GM18873 (cell line): ENCODE measurements around the gene S100A7.
"Not testable (repeated sequence)": the region's sequence is repeated elsewhere in the genome, so short reads cannot be mapped to it uniquely, and the experiment has no call there.

Source experiments
- ATAC-seq: cut with Tn5 transposase; IDR thresholded peaks from one replicate; pipeline ENCODE4 v1.9.1; 2021; ENCODE audit warnings: mild to moderate bottlenecking, moderate library complexity, moderate number of reproducible peaks; ENCODE audit not compliant: unreplicated experiment, low FRiP score

Gene S100A7

DNA sequence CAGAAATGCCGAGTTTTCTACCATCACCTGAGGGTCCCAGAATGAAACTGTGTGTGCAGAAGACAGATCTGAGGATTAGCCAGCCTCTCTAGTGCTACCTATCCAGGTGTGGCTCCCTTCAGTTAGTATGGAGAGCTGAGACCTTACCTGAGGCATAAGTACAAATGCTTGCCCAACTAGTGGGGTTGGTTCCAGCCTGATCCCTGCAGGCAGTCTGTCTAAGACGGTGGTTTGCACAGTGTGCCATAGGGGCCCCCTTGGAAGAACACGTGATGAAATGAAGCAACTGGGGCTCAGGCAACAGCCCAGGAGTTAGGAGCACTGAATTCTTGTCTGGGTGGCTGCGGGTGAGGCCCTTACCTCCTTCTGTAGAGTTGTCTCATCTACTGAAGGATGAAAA is 28.5 kb downstream of the S100A7 start:
- no peak for ATAC-seq

DNA sequence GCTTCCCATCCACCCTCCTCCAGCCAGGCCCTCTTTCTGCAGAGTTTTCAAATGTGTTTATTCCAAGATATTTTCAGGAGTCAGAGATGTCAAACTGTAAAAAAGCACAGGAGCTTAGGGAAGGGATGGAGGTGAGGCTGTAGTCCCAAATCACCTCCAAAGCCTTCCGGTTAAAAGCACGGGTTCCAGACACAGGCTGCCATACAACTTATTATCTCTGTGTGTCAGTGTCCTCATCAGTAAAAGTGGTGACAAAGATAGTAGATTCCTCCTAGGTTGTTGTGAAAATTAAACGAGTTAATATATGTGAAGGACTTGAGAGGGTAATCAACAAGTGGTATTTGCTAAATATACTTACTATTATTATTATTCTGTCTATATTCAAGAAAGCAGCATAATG is 29.0 kb downstream of the S100A7 start:
- ATAC-seq, result no peak

DNA sequence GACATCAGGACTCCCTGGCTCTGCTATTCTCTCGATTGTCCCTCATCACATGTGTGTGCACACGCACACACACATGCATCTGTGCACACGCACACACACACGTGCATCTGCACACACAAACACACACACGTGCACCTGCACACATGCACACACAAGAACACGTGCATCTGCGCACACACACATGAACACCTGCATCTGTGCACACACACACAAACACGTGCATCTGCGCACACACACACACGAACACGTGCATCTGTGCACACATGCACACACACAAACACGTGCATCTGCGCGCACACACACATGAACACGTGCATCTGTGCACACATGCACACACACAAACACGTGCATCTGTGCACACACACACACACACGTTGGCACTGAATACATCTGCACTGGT is 29.4 kb downstream of the S100A7 start:
- ATAC-seq, result no peak

DNA sequence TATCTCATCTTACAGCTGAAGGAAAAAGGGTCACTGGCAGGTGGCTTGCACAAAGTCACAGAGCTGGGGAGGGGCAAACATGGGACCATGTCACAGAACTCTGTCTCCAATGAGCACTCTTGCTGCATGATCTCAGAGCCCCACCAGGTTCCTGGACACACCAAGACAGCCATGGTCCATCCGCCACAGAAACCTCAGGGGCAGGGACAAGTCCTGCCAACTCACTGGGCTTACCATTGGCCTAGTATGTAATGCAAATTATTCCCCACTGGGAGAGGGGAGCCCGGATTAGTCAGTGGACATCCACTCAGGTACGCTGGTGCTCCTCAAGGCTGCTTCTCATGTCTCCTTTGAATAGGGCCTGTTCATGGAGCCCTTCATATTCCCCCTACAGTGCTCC is 29.9 kb downstream of the S100A7 start:
- ATAC-seq, result no peak

DNA sequence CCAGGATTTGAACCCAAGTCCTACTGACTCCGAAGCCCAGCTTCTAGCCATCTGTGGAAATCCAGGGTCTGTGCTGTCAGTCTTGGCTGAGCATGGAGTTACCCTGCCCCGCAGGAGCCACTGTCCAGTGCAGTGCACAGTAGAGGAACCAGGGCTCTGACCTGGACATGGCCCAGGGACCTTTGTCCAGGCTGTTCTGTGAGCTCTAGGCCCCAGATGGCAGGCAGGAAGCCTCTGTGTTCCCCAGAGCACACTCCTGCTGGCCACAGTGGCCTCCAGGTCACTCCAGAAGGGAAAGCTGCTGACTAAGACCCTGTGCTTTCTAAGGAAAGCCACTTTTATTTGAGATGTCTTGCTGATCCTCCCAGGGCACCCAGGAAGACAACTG is 30.3 kb downstream of the S100A7 start:
- no peak for ATAC-seq

DNA sequence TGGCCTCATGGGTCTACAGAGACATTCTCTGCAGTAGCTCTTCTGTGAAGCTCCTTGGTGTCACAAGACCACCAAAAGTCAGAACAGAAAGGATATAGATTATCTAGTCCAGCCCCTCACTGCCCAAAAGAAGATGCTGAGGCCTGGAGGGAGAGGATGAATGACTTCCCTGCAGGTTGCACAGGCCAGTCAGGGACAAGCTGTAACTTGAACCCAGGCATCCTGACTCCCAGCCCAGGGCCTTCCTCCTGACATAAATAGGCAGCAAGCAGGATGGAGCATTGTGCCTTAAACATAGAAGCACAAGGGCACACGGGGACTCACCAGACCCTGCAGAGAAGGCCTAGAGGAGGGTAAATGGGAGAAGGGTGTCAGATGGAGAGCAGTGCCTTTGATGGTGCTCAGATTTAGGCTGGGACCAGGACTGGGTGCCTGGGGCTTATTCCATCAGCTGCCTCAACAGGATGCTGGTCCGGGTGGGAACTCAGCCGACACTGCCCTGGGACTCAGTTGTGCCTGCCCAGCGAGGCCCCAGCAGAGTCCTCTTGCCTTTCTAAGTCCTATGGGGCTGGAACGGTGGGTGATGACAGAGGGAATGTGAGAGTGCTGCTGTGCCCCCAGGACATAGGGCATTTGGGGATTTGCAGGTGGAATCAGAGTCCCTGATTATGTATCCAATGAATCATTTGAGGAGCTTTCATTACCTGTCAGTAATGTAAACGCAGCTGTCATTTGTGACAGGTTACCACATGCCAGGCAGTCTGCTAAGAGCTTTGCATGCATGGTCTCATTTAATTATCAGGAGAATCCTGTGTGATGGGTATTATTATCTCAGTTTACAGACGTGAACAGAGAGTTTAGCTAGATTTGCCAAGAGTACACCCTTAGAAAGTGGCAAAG is 30.9 kb downstream of the S100A7 start:
- no peak for ATAC-seq

DNA sequence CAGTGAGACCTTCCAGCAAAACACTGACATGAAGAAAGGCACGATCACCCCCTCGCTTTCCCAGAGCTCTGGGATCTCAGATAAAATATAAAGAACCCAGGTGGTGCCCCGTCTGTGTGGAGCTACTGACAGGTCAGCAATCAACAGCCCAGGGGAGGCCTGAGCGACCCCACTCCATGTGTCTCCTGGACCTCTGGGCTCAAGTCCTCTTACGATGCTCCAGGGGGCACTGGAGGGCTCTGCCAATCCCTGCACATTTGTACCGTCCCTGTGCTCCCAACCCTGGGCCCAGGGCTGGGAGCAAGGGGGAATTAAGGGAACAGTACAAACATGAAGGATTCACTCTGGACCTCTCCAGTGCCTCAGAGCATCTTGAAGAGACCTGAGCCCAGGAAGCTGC is 31.7 kb downstream of the S100A7 start:
- no peak for ATAC-seq

DNA sequence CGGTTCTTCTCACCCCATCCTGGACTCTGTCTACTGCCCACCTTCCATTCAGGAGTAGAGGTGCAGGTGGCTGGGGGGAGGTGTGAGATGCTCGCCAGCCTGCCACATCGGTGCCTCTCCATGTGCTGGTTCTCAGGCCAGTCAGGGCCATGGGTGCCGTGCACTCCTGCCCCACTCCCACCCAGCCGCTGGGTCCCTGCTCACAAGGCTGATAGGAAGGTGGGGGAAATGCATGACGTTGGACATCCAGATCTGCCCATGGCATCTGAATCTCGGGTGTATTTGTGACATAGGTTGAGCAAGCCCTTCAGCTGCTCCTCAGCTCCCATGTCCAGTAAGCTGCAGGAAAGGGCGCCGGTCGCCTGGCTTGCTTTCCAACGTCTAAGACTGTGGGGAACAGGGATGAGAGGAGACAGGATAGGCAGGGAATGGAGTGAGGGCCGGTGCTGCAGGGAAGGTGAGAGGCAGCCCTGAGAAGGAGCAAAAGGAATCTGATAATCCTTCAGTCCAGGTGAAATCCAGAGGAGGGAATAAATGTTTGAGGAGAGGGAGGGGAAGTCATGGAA is 32.3 kb downstream of the S100A7 start:
- ATAC-seq, result no peak

DNA sequence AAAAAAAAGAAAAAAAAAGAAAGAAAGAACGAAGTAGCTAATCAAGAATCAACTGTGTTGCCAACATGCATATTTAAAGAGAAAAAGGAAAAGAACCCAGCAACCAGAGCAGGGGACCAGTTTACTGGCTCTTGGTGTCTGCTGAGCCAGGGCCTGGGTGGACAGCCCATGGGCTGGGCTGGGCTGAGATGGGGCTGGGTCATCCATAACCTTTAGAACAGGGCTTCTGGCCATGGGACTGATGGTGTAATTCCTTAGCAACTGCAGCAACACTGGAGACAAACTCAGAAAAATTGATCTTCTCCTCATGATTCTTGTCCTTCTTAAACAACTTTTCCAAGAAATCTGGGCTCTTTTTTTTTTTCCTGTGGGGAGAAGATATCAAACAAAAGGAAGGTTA is 33.6 kb downstream of the S100A7 start:
- ATAC-seq, result no peak

DNA sequence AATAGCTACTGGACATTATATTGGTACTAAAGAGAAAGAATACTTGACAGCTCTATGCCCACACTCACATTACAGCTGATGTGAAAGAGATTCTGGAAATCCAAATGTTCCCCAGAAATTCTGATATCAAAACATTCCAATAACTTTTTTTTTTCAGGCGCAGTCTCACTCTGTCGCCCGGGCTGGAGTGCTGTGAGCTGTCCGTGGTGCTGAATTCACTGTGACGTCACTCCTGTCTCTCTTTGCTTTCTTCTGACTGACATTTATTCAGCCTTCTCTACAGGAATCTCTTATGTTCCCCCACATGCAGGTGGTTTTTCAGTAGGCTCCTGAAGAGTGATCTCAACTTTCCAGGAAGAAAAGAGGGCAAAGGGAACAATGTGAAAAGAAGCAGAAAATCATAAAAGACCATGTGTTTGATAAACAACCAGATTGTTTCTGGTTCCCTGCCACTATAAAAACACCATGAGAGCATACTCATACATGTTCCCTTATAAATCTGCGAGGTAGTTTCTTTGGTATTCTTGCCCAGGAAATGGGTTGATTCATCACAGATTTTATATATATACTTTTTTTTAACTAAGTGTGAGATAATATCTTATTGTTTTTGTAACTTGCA is 37.9 kb downstream of the S100A7 start:
- no peak for ATAC-seq

DNA sequence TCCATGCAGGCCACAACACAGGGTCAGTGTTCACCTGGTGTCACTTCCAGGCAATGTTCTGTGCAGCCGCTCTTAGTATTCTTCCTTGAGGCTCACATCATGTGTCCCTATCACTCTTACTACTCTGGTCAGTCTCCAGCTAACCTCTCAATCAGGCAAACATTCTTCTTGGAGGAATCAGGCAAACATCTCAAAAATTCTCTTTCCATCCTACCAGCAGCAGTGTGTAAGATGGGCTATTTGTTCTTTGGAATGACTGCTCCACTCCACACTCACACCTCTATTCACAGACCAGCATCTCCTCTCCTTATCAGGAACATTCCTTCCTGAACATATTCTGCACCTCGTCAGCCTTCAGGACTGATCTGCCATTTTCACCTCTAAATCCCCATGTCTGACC is 40.1 kb downstream of the S100A7 start:
- ATAC-seq, result no peak

DNA sequence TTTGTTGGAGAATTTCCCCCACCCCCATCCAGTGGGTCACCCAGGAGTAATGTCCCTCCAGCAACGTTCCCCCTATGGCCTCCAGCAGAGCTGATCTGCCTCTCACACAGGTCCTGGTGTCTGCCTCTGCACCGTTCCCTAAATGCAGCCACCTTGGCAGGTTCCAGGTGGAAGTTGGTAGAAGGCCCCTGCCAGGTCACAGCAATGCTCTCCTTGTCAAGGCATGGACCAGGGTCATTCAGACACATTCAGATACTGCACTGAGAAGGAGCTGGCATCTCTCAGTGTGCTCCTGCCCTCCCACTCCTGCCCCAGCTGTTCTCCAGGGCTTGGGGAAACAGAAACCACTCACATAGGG is 41.0 kb downstream of the S100A7 start:
- ATAC-seq, result not testable (repeated sequence)

DNA sequence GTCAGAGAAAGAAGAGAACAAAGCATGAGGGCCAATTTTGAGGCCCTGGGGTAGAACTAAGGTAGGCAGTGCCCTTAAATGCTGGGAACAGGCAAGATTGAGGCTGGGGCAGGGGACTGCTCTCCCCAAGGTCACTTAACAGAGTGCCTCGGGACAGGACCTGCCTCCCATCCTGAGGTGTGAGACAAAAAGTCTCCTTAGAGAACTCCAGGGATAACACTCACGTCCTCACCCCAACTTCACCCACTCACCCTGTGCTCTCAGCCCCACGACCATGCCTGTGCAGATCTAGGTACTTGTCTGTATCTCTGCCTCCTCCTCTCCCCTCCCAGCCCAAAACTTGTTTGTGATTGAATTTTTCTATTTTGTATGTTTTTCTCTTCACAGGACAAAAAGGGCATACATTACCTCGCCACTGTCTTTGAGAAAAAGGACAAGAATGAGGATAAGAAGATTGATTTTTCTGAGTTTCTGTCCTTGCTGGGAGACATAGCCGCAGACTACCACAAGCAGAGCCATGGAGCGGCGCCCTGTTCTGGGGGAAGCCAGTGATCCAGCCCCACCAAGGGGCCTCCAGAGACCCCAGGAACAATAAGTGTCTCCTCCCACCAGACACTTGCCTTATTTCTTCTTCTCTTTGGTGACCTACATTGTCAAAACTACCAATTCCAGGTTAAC is 41.6 kb downstream of the S100A7 start:
- not testable (repeated sequence) for ATAC-seq

DNA sequence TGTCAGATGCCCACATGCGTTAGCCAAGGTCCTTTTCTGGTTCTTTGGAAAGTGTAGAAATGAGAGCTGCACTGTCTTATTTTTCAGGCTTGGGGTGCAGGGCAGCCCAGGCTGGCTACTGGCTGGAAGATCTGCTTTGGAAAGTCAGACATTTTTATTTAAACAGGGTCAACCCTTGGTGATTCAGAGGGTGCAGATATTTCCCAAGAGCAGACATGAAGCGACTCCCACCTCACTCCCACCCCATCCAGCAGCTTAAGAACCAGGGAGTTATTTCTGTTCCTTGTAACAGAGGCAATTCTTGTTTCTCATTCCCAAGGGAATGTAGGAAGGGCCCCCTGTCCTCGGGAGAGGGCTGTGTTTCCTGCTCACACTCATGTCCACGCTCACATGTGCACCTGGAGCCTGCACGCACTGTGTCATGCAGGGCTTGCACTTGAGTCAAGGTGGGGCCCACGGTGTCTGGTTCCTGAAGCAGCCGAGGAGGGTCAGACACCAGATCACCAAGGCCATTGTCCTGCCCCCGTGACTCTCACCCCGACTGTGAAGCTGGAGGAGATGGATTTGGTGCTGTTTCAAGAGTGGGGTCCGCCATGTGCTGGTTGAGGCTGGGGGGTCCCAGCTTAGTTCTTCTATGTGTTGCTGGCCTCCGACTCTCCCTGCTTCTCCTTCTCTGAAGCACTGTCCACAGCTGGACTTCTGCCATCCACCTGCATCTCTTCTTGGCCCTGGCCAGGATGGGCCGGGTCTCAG is 43.1 kb downstream of the S100A7 start:
- ATAC-seq, result no peak

DNA sequence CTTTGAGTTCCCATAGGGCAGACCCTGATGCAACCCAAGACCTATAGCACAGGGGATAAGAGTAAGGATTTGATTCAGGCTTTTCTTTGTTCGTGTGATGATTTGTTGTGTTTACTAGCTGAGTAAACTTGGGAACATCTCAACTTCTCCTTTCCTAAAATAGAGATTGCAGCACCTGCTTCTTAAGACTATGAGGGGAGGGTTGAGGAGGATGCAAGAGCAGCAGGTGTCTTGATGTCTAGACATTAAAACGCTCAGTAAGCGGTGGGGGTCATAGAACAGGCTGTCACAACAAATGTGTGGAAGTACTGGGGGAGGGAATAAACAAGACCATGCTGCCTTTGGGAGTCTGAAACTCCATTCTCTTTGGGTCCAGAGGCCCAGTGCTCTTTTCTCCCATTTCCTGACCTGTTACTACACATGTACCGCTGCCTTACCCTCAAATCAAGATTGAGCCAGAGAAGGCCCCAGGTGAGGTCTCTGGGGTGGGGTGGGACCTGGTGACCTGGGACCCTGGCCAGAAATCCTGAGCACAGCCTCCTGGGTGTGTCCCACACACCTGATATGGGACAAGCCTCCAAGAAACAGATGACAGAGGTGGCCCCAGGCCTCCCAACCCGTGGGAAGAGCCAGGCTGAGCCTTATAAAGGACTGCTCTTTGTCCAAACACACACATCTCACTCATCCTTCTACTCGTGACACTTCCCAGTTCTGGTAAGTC is 44.4 kb downstream of the S100A7 start, which contains the start of gene S100A7A:
TSS of gene S100A7A (plus strand) at position 671 of the 721 bp plus-strand sequence. CDS start 1,563 bp downstream, outside the sequence.
- no peak for ATAC-seq

DNA sequence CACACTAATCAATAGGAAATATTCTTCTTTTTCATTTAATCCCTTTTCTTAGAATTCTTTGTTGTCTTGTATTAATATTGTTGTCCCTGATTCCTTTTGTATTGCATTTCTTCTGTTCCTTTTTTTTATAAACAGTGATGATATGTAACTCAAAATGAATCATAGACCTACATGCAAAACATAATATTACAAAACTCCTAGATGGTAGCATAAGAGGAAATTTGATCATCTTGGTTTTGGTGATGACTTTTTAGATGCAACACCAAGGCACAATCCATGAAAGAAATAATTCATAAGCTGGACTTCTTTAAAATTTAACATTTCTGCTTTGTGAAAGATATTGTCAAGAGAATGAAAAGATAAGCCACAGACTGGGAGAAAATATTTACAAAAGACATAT is 46.5 kb downstream of the S100A7 start:
- ATAC-seq, result not testable (repeated sequence)
